GM19099 (cell line): ENCODE data around the gene TLR8.

Experiments used
- POLR2A ChIP-seq: IDR thresholded peaks from 3 replicates; pipeline ENCODE4 v1.6.1; 2011; ENCODE audit warnings: low read depth; ENCODE audit not compliant: insufficient read length; ENCODE audit errors: extremely low read depth

Gene TLR8

GRCh38 chrX:12891171-12891570 is 15.2 kb upstream of the TLR8 start:
- TF ChIP-seq POLR2A: no peak

GRCh38 chrX:12891915-12892506 is 14.4 kb upstream of the TLR8 start:
- TF ChIP-seq POLR2A: no peak

GRCh38 chrX:12892716-12893115 is 13.7 kb upstream of the TLR8 start:
- no peak for TF ChIP-seq POLR2A

GRCh38 chrX:12894074-12895030 is 12.1 kb upstream of the TLR8 start:
- no peak for TF ChIP-seq POLR2A

- TF ChIP-seq POLR2A: no peak
These were observed 10.6 kb upstream of the TLR8 start for GRCh38 chrX:12895866-12896265.

- no peak for TF ChIP-seq POLR2A
These were observed 9.5 kb upstream of the TLR8 start for GRCh38 chrX:12896935-12897334.

- no peak for TF ChIP-seq POLR2A
These were observed 8.3 kb upstream of the TLR8 start for GRCh38 chrX:12898073-12898472.

- TF ChIP-seq POLR2A: no peak
These were observed 6.9 kb upstream of the TLR8 start for GRCh38 chrX:12899506-12899905.

- no peak for TF ChIP-seq POLR2A
These were observed 4.9 kb upstream of the TLR8 start for GRCh38 chrX:12901486-12901885.

GRCh38 chrX:12903646-12904045 is 2.8 kb upstream of the TLR8 start:
- no peak for TF ChIP-seq POLR2A

GRCh38 chrX:12910423-12911121 is 4.2 kb downstream of the TLR8 start:
- no peak for TF ChIP-seq POLR2A

- no peak for TF ChIP-seq POLR2A
These were observed 4.7 kb downstream of the TLR8 start for GRCh38 chrX:12911122-12911470.

GRCh38 chrX:12912791-12913482 is 6.5 kb downstream of the TLR8 start:
- TF ChIP-seq POLR2A: no peak

- no peak for TF ChIP-seq POLR2A
These were observed 11.3 kb downstream of the TLR8 start for GRCh38 chrX:12917753-12918152.

- no peak for TF ChIP-seq POLR2A
These were observed 12.6 kb downstream of the TLR8 start for GRCh38 chrX:12919051-12919450.
